ENCODE data around the gene OR2F2.

GRCh38 chr7:143954135-143954534 lies 19.1 kb downstream of the OR2F2 start:
- TF ChIP-seq CTCF (IDR thresholded peaks at IDR 0.05 in 2 of 3, conservative IDR thresholded peaks at IDR 0.05 in 1 of 3; ENCODE audit: borderline replicate concordance in 1 of 3, insufficient read depth in 1 of 3, low read depth in 2 of 3, low read length in 2 of 3) (no peak), SIN3A (IDR thresholded peaks at IDR 0.05; ENCODE audit: low read depth) (no peak), EZH2 (IDR thresholded peaks at IDR 0.05) (no peak), REST (IDR thresholded peaks at IDR 0.05; ENCODE audit: low read depth) (no peak), POLR2AphosphoS5 (IDR thresholded peaks at IDR 0.05; ENCODE audit: low read depth, low read length) (no peak), ATF3 (IDR thresholded peaks at IDR 0.05) (no peak), CBX3 (IDR thresholded peaks at IDR 0.05; ENCODE audit: low read depth) (no peak), SRF (IDR thresholded peaks at IDR 0.05; ENCODE audit: low read depth) (no peak), ELF1 (IDR thresholded peaks at IDR 0.05; ENCODE audit: borderline replicate concordance, low read depth) (no peak), POLR2A (IDR thresholded peaks at IDR 0.05; ENCODE audit: borderline replicate concordance, extremely low read depth, insufficient read depth, insufficient read length) (no peak), ZNF274 (IDR thresholded peaks at IDR 0.05; ENCODE audit: low read depth, low read length) (no peak), RAD21 (IDR thresholded peaks at IDR 0.05; ENCODE audit: low read depth) (no peak)

All from HCT116 (cell line).